Kidney (tissue), 14 donors: Measurements from ENCODE around the gene SALL1. TPM values are rescaled to one million over a fixed set of nuclear protein-coding genes. Genes with fewer than 3 reads are reported as not detected.

ENCODE experiments used
- DNase-seq, 5 donors: peaks; one replicate each; pipeline ENCODE4 v3.0.0-alpha.2; 2013 to 2020
- FAIRE-seq: peaks from 2 replicates; lab custom pipeline; 2012; peaks lifted over from hg19 to GRCh38; lab: Jason Lieb, UNC
- H3K27ac ChIP-seq, 2 donors: one replicate each; pipeline ENCODE4 v1.7.0; 2013; ENCODE audit warnings: low read depth in 2 of 2, low read length in 2 of 2, inconsistent platforms in 1 of 2
- H3K27me3 ChIP-seq: one replicate; pipeline ENCODE4 v1.7.1; 2013; ENCODE audit warnings: low read length, inconsistent platforms; ENCODE audit not compliant: control insufficient read depth, insufficient read depth
- H3K36me3 ChIP-seq, 3 donors: one replicate each; pipeline versions ENCODE4 v1.7.0 to v1.7.1; 2013; ENCODE audit warnings: low read length in 3 of 3, control low read depth in 1 of 3, inconsistent platforms in 1 of 3; ENCODE audit not compliant: insufficient read depth in 3 of 3, control insufficient read depth in 2 of 3
- H3K4me1 ChIP-seq, 3 donors: one replicate each; pipeline versions ENCODE4 v1.7.0 to v1.7.1; 2013; ENCODE audit warnings: low read length in 3 of 3, inconsistent platforms in 1 of 3, low read depth in 1 of 3; ENCODE audit not compliant: control insufficient read depth in 2 of 3, insufficient read depth in 2 of 3
- H3K4me3 ChIP-seq, 3 donors: one replicate each; pipeline versions ENCODE4 v1.7.0 to v1.8.1; 2013; ENCODE audit warnings: low read length in 3 of 3, control low read depth in 1 of 3, inconsistent platforms in 1 of 3
- H3K9ac ChIP-seq, 3 donors: one replicate each; pipeline versions ENCODE4 v1.7.0 to v1.7.1; 2013; ENCODE audit warnings: low read length in 3 of 3, control low read depth in 1 of 3, inconsistent platforms in 1 of 3
- H3K9me3 ChIP-seq, 3 donors: one replicate each; pipeline versions ENCODE4 v1.7.0 to v1.7.1; 2013; ENCODE audit warnings: low read length in 3 of 3, control low read depth in 1 of 3, inconsistent platforms in 1 of 3; ENCODE audit not compliant: control insufficient read depth in 2 of 3, insufficient read depth in 1 of 3
- CTCF ChIP-seq: IDR thresholded peaks from 3 replicates; pipeline ENCODE4 v1.5.1; 2012; ENCODE audit warnings: mild to moderate bottlenecking, moderate library complexity, borderline replicate concordance; ENCODE audit not compliant: insufficient read depth; ENCODE audit errors: extremely low read depth
- intact Hi-C: fragments of 100-400 bp; cut with DNase I; formaldehyde crosslinking; loops from one replicate; pipeline ENCODE4 v1.11.1; 2022
- polyA plus RNA-seq: library from polyadenylated mRNA; stranded (reverse); fragments of 350-450 nt; fragmentation: Illumina TruSeq; extraction: RNeasy Lipid Tissue Mini Kit (QIAGEN cat#74804); gene quantifications from one replicate; pipeline ENCODE4 v1.2.3, GENCODE V29; 2014; ENCODE audit warnings: low read depth, low replicate concordance; ENCODE audit not compliant: insufficient read depth
- total RNA-seq: library from RNA; stranded (reverse); fragmentation: NEBNext Ultra II Directional; extraction: Animal tissue kit (Norgen Biotek cat#: 25700); gene quantifications from one replicate; pipeline ENCODE4 v1.2.1, GENCODE V29; 2021
- donor health status: control.
- donor health status: control.
- donor health status: control.
- donor health status: control.
- donor health status: control.
- donor health status: DM: yes; HTN: yes; CAD: no.
- donor health status: Normal renal cell carcinoma (clear cell type).

Gene SALL1
- total and polyA plus RNA-seq, 2 donors from 2014 or later = 15.3 to 75.3 TPM

DNA sequence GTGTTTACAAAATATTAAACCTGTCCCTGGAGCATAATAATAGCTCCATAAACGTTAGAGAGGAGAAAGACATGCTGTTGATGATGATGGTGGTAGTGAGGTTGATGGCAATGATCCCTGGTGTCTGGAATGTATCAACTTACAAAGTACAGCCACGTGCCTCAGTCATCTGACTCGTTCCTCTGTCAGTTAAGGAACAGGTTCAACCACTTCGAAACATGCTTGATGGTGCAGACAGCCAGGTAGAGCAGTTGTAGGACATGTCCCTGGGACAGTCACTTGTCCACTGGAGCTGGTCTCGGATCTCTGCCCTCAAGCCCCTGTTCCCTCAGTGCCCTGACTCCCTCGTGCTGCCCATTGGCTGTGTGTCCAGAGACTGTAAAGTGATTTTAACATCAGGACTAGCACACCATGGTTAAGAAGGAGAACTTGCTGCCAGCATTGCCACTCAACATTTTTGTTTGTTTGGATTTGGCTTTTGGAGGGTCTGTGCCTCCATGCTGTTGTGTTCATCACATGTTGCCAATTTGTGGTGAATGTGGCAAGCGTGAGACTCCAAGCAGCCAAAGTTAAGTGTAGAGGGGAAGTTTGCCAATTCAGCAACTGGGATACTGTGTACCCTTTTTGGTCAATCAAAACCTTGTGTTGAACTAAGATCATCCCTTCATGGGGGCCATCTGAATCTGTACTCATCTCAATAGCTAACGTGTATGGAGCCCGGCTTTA lies 16.3 kb upstream of the SALL1 start:
- TF ChIP-seq CTCF = no peak
- intact Hi-C loops = no loop called here
- no peaks in the 10 kb centered on the region for H3K9me3 ChIP-seq
- H3K4me1 ChIP-seq = peaks cover 0 to 11% (median 4%) of the 10 kb centered on the region in 3 donors
- H3K27ac ChIP-seq = no peak overlapping the region
- DNase-seq (peak in 1 of 5 donors; percentile 17), FAIRE-seq (no peak)
- no peak overlapping the region for H3K9ac ChIP-seq
- H3K36me3 ChIP-seq = no peaks in the 10 kb centered on the region
- H3K4me3 ChIP-seq = no peak overlapping the region
- H3K27me3 ChIP-seq = no peaks in the 10 kb centered on the region

DNA sequence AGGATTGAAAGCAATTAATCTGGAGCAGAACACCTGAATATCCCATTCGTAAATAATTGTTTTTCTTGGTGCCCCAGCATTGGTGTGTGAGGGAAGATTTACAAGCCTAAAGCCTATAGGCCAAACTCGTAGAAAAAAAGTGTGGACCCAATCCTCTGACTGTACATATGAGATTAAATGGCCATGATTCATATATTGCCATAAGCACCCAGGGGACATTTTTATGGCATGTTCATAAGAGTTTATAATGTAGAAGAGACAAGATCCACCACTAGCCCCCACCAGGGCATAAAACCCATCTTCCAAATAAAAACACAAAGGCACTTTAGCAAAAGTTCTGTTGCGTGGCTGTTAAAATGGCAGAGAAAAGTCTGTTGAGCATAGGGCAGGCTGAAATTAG lies 15.5 kb upstream of the SALL1 start:
- intact Hi-C loops = no loop called here
- Histone ChIP-seq H3K9ac (no peak overlapping the region), H3K36me3 (no peaks in the 10 kb centered on the region), H3K4me3 (no peak overlapping the region), H3K27me3 (no peaks in the 10 kb centered on the region), H3K27ac (no peak overlapping the region), H3K4me1 (peaks cover 0 to 11% (median 5%) of the 10 kb centered on the region in 3 donors), H3K9me3 (no peaks in the 10 kb centered on the region)
- no peak for TF ChIP-seq CTCF
- no peak for FAIRE-seq
- DNase-seq = peak in 1 of 5 donors; percentile 1

- peak in 1 of 5 donors; percentile 19 for DNase-seq
- Histone ChIP-seq H3K36me3 (no peaks in the 10 kb centered on the region), H3K9ac (no peak overlapping the region), H3K4me3 (no peak overlapping the region), H3K27me3 (no peaks in the 10 kb centered on the region), H3K4me1 (peaks cover 0 to 11% (median 7%) of the 10 kb centered on the region in 3 donors), H3K9me3 (no peaks in the 10 kb centered on the region), H3K27ac (no peak overlapping the region)
- no peak for TF ChIP-seq CTCF
- intact Hi-C loops = no loop called here
- no peak for FAIRE-seq
Measured at GRCh38 chr16:51166091-51166490, 15.0 kb upstream of the SALL1 start.
